KMS-11 (cell line): ENCODE results near the gene ATG9A.

Source experiments
- H2AFZ ChIP-seq: fragments of 200-600 bp; sonication (generic); 2 replicates; pipeline ENCODE4 v1.6.1; 2016; ENCODE audit warnings: antibody characterized with exemption, mixed run types, low read depth
- H3K27ac ChIP-seq: fragments of 200-600 bp; sonication (generic); 2 replicates; pipeline ENCODE4 v1.6.1; 2016; ENCODE audit warnings: mild to moderate bottlenecking, mixed run types
- H3K27me3 ChIP-seq: fragments of 200-600 bp; sonication (generic); 2 replicates; pipeline ENCODE4 v1.6.1; 2017; ENCODE audit warnings: mild to moderate bottlenecking, low read depth, mixed run types, moderate library complexity; ENCODE audit not compliant: insufficient read depth
- H3K36me3 ChIP-seq: fragments of 200-600 bp; sonication (generic); 2 replicates; pipeline ENCODE4 v1.6.1; 2017; ENCODE audit warnings: mild to moderate bottlenecking, mixed run types; ENCODE audit not compliant: insufficient read depth
- H3K4me1 ChIP-seq: fragments of 200-600 bp; sonication (generic); 2 replicates; pipeline ENCODE4 v1.6.1; 2016; ENCODE audit warnings: mild to moderate bottlenecking, low read depth, mixed run types; ENCODE audit not compliant: poor library complexity, severe bottlenecking
- H3K4me2 ChIP-seq: fragments of 200-600 bp; sonication (generic); 2 replicates; pipeline ENCODE4 v1.7.0; 2016; ENCODE audit warnings: mild to moderate bottlenecking, mixed run types
- H3K4me3 ChIP-seq: fragments of 200-600 bp; sonication (generic); IDR thresholded peaks from 2 replicates; pipeline ENCODE4 v1.6.1; 2017; ENCODE audit warnings: low read depth, low read length, mixed read lengths; ENCODE audit not compliant: insufficient read depth
- H3K79me2 ChIP-seq: fragments of 200-600 bp; sonication (generic); 2 replicates; pipeline ENCODE4 v1.6.1; 2016; ENCODE audit warnings: low read depth, mixed run types; ENCODE audit not compliant: insufficient read depth
- H3K9ac ChIP-seq: fragments of 200-600 bp; sonication (generic); 2 replicates; pipeline ENCODE4 v1.6.1; 2016; ENCODE audit warnings: mild to moderate bottlenecking, mixed run types
- H4K20me1 ChIP-seq: fragments of 200-600 bp; sonication (generic); 2 replicates; pipeline ENCODE4 v1.6.1; 2016; ENCODE audit warnings: mild to moderate bottlenecking, mixed run types; ENCODE audit not compliant: insufficient read depth
- TF ChIP-seq, protein P1 (sequence below): fragments of 200-600 bp; sonication (generic); conservative IDR thresholded peaks from 2 replicates; pipeline ENCODE4 v1.6.1; 2017; ENCODE audit warnings: low read depth, mild to moderate bottlenecking, antibody characterized with exemption, low read length, moderate library complexity, mixed read lengths

The ATG9A gene

DNA sequence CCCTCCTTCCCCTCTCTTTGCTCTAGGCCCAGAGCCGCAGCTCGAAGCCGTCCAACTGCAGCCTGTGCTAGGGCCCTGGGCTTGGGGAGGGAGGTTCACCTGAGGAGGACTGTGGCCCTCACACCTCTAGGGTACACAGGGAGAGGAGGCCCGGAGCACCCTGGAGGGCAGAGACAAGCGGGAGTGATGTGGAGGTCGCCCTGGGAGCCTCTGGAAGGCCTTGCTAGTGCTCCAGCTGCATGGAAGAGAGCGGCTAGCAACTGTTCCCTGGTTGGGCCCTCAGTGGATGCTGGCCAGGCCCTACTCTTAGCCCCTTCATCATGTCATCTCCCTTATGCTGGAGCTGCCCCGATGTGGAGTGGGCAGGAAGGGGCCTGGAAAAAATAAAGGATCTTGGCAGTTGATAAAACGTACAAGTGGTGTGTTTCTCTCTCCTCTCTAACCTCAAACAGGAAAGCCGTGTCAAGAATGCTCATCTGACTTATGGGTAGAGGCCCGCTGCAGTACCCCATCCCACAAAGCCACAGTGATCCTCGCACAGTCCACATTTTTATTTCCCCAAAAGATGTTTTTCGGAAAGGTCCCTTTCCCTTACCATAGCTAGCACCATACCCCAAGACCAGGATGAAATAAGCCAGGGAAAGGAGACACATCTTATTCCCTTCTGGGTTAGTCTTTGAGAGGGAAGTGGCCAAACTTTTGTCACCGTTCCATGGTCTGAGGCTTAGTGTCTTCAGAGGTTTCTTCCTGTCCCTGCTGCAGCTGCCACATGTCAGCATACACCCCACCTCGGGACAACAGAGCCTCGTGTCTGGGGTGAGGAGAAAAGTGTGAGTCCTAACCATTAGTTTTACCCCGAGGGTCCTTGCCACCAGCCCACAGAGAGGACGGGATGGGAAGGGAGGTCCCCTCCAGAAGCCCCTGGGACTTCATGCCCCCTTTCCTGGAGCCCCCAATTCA is 19.9 kb downstream of the ATG9A start:
- H3K27me3 ChIP-seq: no peaks in the 10 kb centered on the region
- no peak overlapping the region for H3K27ac ChIP-seq
- H2AFZ ChIP-seq: no peak overlapping the region
- no peak overlapping the region for H3K4me2 ChIP-seq
- TF ChIP-seq, protein P1, sequence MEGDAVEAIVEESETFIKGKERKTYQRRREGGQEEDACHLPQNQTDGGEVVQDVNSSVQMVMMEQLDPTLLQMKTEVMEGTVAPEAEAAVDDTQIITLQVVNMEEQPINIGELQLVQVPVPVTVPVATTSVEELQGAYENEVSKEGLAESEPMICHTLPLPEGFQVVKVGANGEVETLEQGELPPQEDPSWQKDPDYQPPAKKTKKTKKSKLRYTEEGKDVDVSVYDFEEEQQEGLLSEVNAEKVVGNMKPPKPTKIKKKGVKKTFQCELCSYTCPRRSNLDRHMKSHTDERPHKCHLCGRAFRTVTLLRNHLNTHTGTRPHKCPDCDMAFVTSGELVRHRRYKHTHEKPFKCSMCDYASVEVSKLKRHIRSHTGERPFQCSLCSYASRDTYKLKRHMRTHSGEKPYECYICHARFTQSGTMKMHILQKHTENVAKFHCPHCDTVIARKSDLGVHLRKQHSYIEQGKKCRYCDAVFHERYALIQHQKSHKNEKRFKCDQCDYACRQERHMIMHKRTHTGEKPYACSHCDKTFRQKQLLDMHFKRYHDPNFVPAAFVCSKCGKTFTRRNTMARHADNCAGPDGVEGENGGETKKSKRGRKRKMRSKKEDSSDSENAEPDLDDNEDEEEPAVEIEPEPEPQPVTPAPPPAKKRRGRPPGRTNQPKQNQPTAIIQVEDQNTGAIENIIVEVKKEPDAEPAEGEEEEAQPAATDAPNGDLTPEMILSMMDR: no peak
- peaks cover 18% of the 10 kb centered on the region for H3K4me1 ChIP-seq
- no peaks in the 10 kb centered on the region for H4K20me1 ChIP-seq
- no peak overlapping the region for H3K9ac ChIP-seq
- no peaks in the 10 kb centered on the region for H3K79me2 ChIP-seq
- no peaks in the 10 kb centered on the region for H3K36me3 ChIP-seq
- no peak overlapping the region for H3K4me3 ChIP-seq

DNA sequence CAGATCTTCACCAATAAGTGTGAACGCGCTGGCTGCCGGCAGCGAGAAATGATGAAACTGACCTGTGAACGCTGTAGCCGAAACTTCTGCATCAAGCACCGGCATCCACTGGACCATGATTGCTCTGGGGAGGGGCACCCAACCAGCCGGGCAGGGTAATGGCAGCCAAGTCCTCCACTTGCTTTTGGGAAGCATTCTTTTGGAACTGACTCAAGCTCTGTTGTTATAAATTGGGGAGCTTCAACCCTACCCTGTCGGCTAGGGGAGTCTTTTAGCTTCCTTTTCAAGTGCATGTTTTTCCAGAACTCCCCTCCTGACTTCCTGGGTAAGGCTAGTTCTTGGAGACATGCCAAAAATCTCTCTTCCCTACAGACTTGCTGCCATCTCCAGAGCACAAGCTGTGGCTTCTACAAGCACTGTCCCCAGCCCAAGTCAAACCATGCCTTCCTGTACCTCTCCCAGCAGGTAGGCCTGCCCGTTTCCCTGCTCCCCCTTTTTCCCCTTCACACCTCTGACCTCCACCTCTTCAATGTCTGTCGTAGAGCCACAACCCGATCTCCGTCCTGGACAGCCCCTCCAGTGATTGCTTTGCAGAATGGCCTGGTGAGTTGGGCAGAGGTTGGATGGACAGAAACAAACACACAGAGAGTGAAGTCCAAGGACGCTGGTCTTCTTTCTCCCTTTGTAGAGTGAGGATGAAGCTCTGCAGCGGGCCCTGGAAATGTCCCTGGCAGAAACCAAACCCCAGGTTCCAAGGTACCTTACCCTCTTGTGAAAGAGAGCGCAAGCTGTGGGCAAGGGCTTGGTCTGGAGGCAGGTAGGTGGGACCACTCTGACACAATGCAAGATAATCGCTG is 21.3 kb downstream of the ATG9A start:
- H3K4me1 ChIP-seq: peaks cover 18% of the 10 kb centered on the region
- H3K27me3 ChIP-seq: no peaks in the 10 kb centered on the region
- no peaks in the 10 kb centered on the region for H3K36me3 ChIP-seq
- no peak overlapping the region for H3K9ac ChIP-seq
- H3K27ac ChIP-seq: no peak overlapping the region
- H2AFZ ChIP-seq: no peak overlapping the region
- H3K4me2 ChIP-seq: peak overlapping the region; percentile 62; the same call in 1 of the 2 replicates
- H4K20me1 ChIP-seq: no peaks in the 10 kb centered on the region
- H3K79me2 ChIP-seq: no peaks in the 10 kb centered on the region
- no peak overlapping the region for H3K4me3 ChIP-seq
- TF ChIP-seq, protein P1: no peak

DNA sequence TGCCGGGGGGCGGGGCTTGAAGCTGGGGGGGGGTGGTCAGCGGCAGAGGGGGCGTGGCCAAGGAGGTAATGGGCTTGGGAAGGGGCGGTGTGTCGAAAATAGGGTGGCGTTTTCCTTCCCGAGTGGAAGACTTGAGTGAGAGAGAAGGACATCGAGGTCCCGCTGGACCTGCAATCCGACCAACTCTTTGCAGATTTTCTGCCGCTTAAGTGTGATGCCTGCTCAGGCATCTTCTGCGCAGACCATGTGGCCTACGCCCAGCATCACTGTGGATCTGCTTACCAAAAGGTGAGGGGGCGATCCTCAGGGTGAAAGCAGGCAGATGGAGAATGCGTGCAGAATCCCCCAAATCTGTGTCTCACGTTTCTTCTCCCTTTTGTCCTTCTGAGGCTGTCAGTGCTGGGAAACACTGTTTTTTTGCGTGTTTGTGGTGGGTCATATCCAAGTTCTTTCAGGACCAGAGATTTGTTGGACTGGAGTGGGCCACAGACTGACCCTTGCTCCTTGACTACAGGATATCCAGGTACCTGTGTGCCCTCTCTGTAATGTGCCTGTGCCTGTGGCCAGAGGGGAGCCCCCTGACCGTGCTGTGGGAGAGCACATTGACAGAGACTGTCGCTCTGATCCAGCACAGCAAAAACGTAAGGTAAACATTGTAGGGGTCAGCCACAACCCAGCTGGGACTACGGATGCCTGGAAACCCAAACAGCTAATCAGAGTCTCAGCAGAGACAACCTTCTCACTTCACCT is 22.1 kb downstream of the ATG9A start:
- peak overlapping the region; percentile 17; the same call in 1 of the 2 replicates for H3K9ac ChIP-seq
- no peak overlapping the region for H3K4me3 ChIP-seq
- peak overlapping the region; percentile 62 for H3K4me2 ChIP-seq
- no peaks in the 10 kb centered on the region for H3K27me3 ChIP-seq
- peaks cover 18% of the 10 kb centered on the region for H3K4me1 ChIP-seq
- H3K79me2 ChIP-seq: no peaks in the 10 kb centered on the region
- TF ChIP-seq, protein P1: no peak
- no peak overlapping the region for H2AFZ ChIP-seq
- H3K36me3 ChIP-seq: no peaks in the 10 kb centered on the region
- no peak overlapping the region for H3K27ac ChIP-seq
- H4K20me1 ChIP-seq: no peaks in the 10 kb centered on the region
